Kidney epithelial cell (primary cell): ENCODE measurements around the gene CELF2. TPM values are rescaled to one million over a fixed set of nuclear protein-coding genes. Genes with fewer than 3 reads are reported as not detected.

Source experiments
- DNase-seq: peaks from one replicate; pipeline ENCODE4 v3.0.0-alpha.2; 2010; ENCODE audit warnings: low read depth
- H3K27me3 ChIP-seq: 2 replicates; pipeline ENCODE4 v1.6.0; 2011; ENCODE audit warnings: low read length; ENCODE audit not compliant: control insufficient read depth, insufficient read depth
- H3K36me3 ChIP-seq: 2 replicates; pipeline ENCODE4 v1.5.1; 2011; ENCODE audit warnings: low read length; ENCODE audit not compliant: control insufficient read depth, insufficient read depth
- H3K4me3 ChIP-seq: 2 replicates; pipeline ENCODE4 v1.5.1; 2011; ENCODE audit warnings: low read depth, mild to moderate bottlenecking, control low read depth, low read length
- CTCF ChIP-seq: IDR thresholded peaks from 2 replicates; pipeline ENCODE4 v1.5.1; 2011; ENCODE audit warnings: mild to moderate bottlenecking, moderate library complexity, low read length, control low read depth, inconsistent platforms; ENCODE audit not compliant: insufficient read depth, poor library complexity, severe bottlenecking
- total RNA-seq: library from RNA; depleted of rRNA; stranded (reverse); fragments of >200 nt; gene quantifications from 2 replicates; pipeline ENCODE4 v1.2.3, GENCODE V29; 2015

The CELF2 gene
- total RNA-seq, 1 donor from 2014 or later, result 15.2 TPM

- no peak for DNase-seq
- Histone ChIP-seq H3K36me3 (no peaks in the 10 kb centered on the region), H3K27me3 (no peaks in the 10 kb centered on the region), H3K4me3 (no peak overlapping the region)
- no peak for TF ChIP-seq CTCF
These were observed 192.7 kb downstream of the CELF2 start for GRCh38 chr10:11210211-11210922.

GRCh38 chr10:11212288-11213085 is 194.8 kb downstream of the CELF2 start:
- no peak for TF ChIP-seq CTCF
- DNase-seq, result no peak
- Histone ChIP-seq H3K4me3 (no peak overlapping the region), H3K27me3 (no peaks in the 10 kb centered on the region), H3K36me3 (no peaks in the 10 kb centered on the region)

- Histone ChIP-seq H3K4me3 (no peak overlapping the region), H3K27me3 (no peaks in the 10 kb centered on the region), H3K36me3 (no peaks in the 10 kb centered on the region)
- no peak for DNase-seq
- TF ChIP-seq CTCF, result no peak
These were observed 195.5 kb downstream of the CELF2 start for GRCh38 chr10:11213137-11213536.

GRCh38 chr10:11214407-11214806 is 196.7 kb downstream of the CELF2 start:
- H3K36me3 ChIP-seq, result no peaks in the 10 kb centered on the region
- no peaks in the 10 kb centered on the region for H3K27me3 ChIP-seq
- no peak for TF ChIP-seq CTCF
- H3K4me3 ChIP-seq, result no peak overlapping the region
- DNase-seq, result no peak

GRCh38 chr10:11215471-11215870 is 197.8 kb downstream of the CELF2 start:
- TF ChIP-seq CTCF, result no peak

More at GRCh38 chr10:11215471-11215870, 197.8 kb downstream of the CELF2 start:
- H3K4me3 ChIP-seq, result no peak overlapping the region
- no peak for DNase-seq
- H3K36me3 ChIP-seq, result no peaks in the 10 kb centered on the region
- H3K27me3 ChIP-seq, result no peaks in the 10 kb centered on the region
